Spleen (tissue), 11 donors: ENCODE results near the gene KMT2B. TPM values are rescaled to one million over a fixed set of nuclear protein-coding genes. Genes with fewer than 3 reads are reported as not detected.

Experiments
- DNase-seq: peaks from one replicate; pipeline ENCODE4 v3.0.0-alpha.2; 2020
- H3K27ac ChIP-seq, 8 donors: fragments of 200-600 bp; sonication (generic) in 7 of 8; 1 replicate in 4 of 8; 2 replicates in 4 of 8; pipeline versions ENCODE4 v1.5.0 to v1.8.0; 2016 to 2021; ENCODE audit warnings: inconsistent platforms in 4 of 8, mild to moderate bottlenecking in 4 of 8, moderate library complexity in 1 of 8
- H3K27me3 ChIP-seq, 7 donors: fragments of 200-600 bp; sonication (generic) in 6 of 7; replicated peaks in 1 of 7; 1 replicate in 4 of 7; 2 replicates in 3 of 7; pipeline versions ENCODE4 v1.5.0 to v1.8.0; 2016 to 2021; ENCODE audit warnings: inconsistent platforms in 3 of 7, mild to moderate bottlenecking in 1 of 7
- H3K36me3 ChIP-seq, 6 donors: fragments of 200-600 bp; sonication (generic) in 5 of 6; 1 replicate in 4 of 6; 2 replicates in 2 of 6; pipeline versions ENCODE4 v1.5.0 to v1.8.0; 2016 to 2021; ENCODE audit warnings: inconsistent platforms in 2 of 6
- H3K4me1 ChIP-seq, 6 donors: fragments of 200-600 bp; sonication (generic) in 5 of 6; 1 replicate in 3 of 6; 2 replicates in 3 of 6; pipeline versions ENCODE4 v1.5.0 to v1.8.0; 2016 to 2021; ENCODE audit warnings: inconsistent platforms in 3 of 6
- H3K4me3 ChIP-seq, 8 donors: fragments of 200-600 bp; sonication (generic) in 7 of 8; 1 replicate in 4 of 8; 2 replicates in 4 of 8; pipeline versions ENCODE4 v1.5.0 to v1.8.0; 2016 to 2021; ENCODE audit warnings: inconsistent platforms in 4 of 8, mild to moderate bottlenecking in 4 of 8, moderate library complexity in 2 of 8
- H3K9me3 ChIP-seq, 8 donors: fragments of 200-600 bp; sonication (generic) in 7 of 8; 1 replicate in 4 of 8; 2 replicates in 4 of 8; pipeline versions ENCODE4 v1.5.0 to v1.8.0; 2016 to 2021; ENCODE audit warnings: inconsistent platforms in 4 of 8
- CTCF ChIP-seq, 11 experiments: fragments of 200-600 bp in 7 of 11; fragments of 450-650 bp in 4 of 11; sonication (generic) in 4 of 11; IDR thresholded peaks in 8 of 11; conservative IDR thresholded peaks in 3 of 11; 1 replicate in 7 of 11; 2 replicates in 4 of 11; pipeline versions ENCODE4 v1.4.0 to v1.8.0; 2016 to 2021; ENCODE audit warnings: antibody characterized with exemption in 11 of 11, inconsistent platforms in 4 of 11, mild to moderate bottlenecking in 1 of 11
- POLR2A ChIP-seq, 3 donors: fragments of 450-650 bp; IDR thresholded peaks; one replicate each; pipeline ENCODE4 v1.5.1; 2017; ENCODE audit warnings: antibody characterized with exemption in 3 of 3, mild to moderate bottlenecking in 1 of 3
- POLR2AphosphoS5 ChIP-seq, 3 donors: sonication (generic); formaldehyde crosslinking; IDR thresholded peaks; one replicate each; pipeline ENCODE4 v1.5.1; 2017; ENCODE audit warnings: antibody characterized with exemption in 3 of 3
- WGBS, 5 donors: extraction: QIAGEN DNeasy Blood & Tissue Kit in 3 of 5; methylation state at CpG; one replicate each; pipeline versions ENCODE4 v1.1.5 to v1.1.7; 2013 to 2018; 5-methylcytosine and 5-hydroxymethylcytosine counted together
- intact Hi-C: fragments of 100-400 bp; cut with DNase I; formaldehyde crosslinking; loops from one replicate; pipeline ENCODE4 v1.15.0; 2023; ENCODE audit warnings: low total_unique reads
- polyA plus RNA-seq, 3 donors: library from polyadenylated mRNA; stranded (reverse); fragments of 200-250 nt; gene quantifications; one replicate each; pipeline ENCODE4 v1.2.1, GENCODE V29; 2013
- total RNA-seq, 7 donors: library from RNA; depleted of rRNA in 3 of 7; stranded (reverse); fragments of >200 nt in 3 of 7; fragmentation: NEBNext Ultra II Directional in 4 of 7; extraction: Animal tissue kit (Norgen Biotek cat#: 25700) in 4 of 7; gene quantifications; one replicate each; pipeline versions ENCODE4 v1.1.0 to v1.2.1, GENCODE V29; 2016 to 2021
- donor health status: healthy with polysubstance abuse.
- donor health status: DM: no; HTN: no; CAD: no; lungs with moderate emphysema.
- donor health status: DM: no; HTN: no; CAD: no.
- donor health status: Bipolar disorder and iron deficiency.
- donor health status: healthy.
- donor health status: DM: no; HTN: no; CAD: no.
- donor health status: DM: yes; HTN: yes; CAD: no.

Gene KMT2B
- total and polyA plus RNA-seq, 10 donors: 17.6 to 58.2 (median 45.8) TPM

DNA sequence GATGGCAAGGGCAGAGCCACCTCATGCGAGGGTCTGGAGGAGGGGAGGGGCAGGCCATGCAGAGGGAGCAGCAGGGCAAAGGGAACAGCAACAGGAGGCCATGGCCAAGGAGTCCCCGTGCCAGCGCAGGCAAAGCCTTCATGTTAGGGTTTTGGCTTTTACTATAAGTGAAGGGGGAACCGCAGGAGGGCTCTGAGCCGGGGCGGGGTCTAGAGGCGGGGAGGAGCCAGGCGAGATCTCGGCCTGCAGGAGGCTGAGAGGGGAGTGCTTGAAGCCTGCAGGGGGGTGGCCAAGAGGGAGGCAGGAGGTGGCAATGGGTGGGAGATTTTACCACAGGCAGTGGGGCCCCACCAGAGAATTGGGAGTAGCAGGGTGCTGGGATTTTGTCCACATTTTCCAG lies 63.8 kb downstream of the KMT2B start:
- no peaks in the 10 kb centered on the region for H3K9me3 ChIP-seq
- no peak overlapping the region for H3K4me3 ChIP-seq
- H3K27me3 ChIP-seq: no peaks in the 10 kb centered on the region
- no peak for DNase-seq
- WGBS, 5 donors: 87 to 91% (median 90%) methylated on average over 8 to 9 of the region's 9 CpGs
- peaks cover 0 to 89% (median 28%) of the 10 kb centered on the region in 6 donors for H3K36me3 ChIP-seq
- TF ChIP-seq POLR2A (IDR thresholded peaks at IDR 0.05): no peak
- no peak for TF ChIP-seq POLR2AphosphoS5 (IDR thresholded peaks at IDR 0.05)
- TF ChIP-seq CTCF (IDR thresholded peaks at IDR 0.05 in 8 of 11, conservative IDR thresholded peaks at IDR 0.05 in 3 of 11): no peak
- H3K4me1 ChIP-seq: peaks cover 0 to 1% (median 0%) of the 10 kb centered on the region in 6 donors
- intact Hi-C loops: no loop called here
- H3K27ac ChIP-seq: no peak overlapping the region

DNA sequence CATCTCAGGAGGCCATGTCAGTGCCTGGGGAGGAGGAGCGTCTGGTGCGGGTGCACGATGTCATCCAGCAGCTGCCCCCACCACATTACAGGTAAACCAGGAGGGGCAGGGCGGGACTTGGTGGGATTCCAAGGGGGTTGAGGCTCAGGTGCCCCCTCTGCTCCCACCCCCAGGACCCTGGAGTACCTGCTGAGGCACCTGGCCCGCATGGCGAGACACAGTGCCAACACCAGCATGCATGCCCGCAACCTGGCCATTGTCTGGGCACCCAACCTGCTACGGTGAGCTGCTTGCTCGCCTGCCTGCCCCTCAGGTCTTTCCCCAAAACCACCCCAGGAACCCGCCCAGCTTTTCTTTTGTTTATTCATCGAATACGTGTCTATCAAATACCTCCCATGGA lies 64.8 kb downstream of the KMT2B start:
- H3K4me1 ChIP-seq: no peaks in the 10 kb centered on the region
- TF ChIP-seq POLR2A (IDR thresholded peaks at IDR 0.05) (no peak), CTCF (IDR thresholded peaks at IDR 0.05 in 8 of 11, conservative IDR thresholded peaks at IDR 0.05 in 3 of 11) (no peak), POLR2AphosphoS5 (IDR thresholded peaks at IDR 0.05) (no peak)
- 94 to 97% (median 96%) methylated on average over 11 to 12 of the region's 12 CpGs for WGBS, 5 donors
- no peaks in the 10 kb centered on the region for H3K9me3 ChIP-seq
- H3K27me3 ChIP-seq: no peaks in the 10 kb centered on the region
- intact Hi-C loops: no loop called here
- no peak for DNase-seq
- no peak overlapping the region for H3K27ac ChIP-seq
- peaks cover 0 to 96% (median 28%) of the 10 kb centered on the region in 6 donors for H3K36me3 ChIP-seq
- H3K4me3 ChIP-seq: no peak overlapping the region

DNA sequence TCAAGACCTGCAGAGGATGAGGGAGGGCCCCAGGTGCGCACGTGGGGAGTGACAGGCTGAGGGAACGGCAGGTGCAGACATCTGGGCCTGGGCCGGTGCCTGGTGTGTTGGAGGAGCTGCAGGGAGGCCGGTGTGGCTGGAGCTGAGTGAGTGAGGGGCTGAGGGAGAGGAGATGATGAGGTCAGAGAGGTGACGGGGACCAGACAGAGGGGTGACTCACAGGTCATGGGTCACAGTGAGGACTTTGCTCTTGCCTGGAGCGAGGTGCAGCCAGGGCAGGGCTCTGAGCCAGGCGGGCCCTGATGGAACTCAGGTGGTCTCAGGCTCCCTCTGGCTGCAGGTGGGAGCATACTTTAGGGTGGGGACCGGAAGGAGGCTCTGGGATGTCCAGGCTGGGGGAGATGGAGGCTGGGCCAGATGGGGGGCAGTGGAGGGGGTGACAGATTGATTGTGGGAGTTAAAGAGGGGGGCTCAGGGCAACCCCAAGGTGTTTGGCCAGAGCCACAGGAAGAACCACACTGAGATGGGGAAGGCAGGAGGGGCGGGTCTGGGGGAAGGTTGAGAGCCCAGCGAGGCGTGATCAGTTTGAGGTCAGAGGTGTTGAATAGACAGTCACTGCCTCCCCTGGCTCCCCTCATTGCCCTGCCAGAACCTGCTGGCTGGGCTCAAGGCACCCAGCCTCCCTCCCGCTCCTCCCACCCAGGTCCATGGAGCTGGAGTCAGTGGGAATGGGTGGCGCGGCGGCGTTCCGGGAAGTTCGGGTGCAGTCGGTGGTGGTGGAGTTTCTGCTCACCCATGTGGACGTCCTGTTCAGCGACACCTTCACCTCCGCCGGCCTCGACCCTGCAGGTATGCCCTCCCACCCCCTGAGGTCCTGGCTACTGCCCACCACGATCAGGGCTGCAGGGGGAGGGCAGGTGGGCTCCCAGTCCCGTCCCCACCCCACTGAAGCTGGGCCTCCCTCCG lies 65.9 kb downstream of the KMT2B start:
- 83 to 91% (median 88%) methylated on average over 28 of the region's 28 CpGs for WGBS, 5 donors

More for the DNA sequence above, 65.9 kb downstream of the KMT2B start:
- TF ChIP-seq POLR2AphosphoS5 (IDR thresholded peaks at IDR 0.05): no peak
- TF ChIP-seq POLR2A (IDR thresholded peaks at IDR 0.05): no peak
- no peak for TF ChIP-seq CTCF (IDR thresholded peaks at IDR 0.05 in 8 of 11, conservative IDR thresholded peaks at IDR 0.05 in 3 of 11)
- H3K9me3 ChIP-seq: no peaks in the 10 kb centered on the region
- no peaks in the 10 kb centered on the region for H3K4me1 ChIP-seq
- H3K4me3 ChIP-seq: no peak overlapping the region
- peaks cover 0 to 86% (median 28%) of the 10 kb centered on the region in 6 donors for H3K36me3 ChIP-seq
- no peaks in the 10 kb centered on the region for H3K27me3 ChIP-seq
- DNase-seq: no peak
- intact Hi-C loops: no loop called here
- no peak overlapping the region for H3K27ac ChIP-seq
